Calu3 (cell line): ENCODE data around the gene KCNH4. TPM values are rescaled to one million over a fixed set of nuclear protein-coding genes. Genes with fewer than 3 reads are reported as not detected.
A peak's percentile ranks its signal among the peaks of the same experiment; 100 is the strongest.
"Not testable (repeated sequence)": the region's sequence is repeated elsewhere in the genome, so short reads cannot be mapped to it uniquely, and the experiment has no call there.

ENCODE experiments used
- BruUV-seq: library from RNA; stranded (reverse); fragments of 400-500 nt; replicated peaks from 2 replicates; lab custom pipeline; 2021; lab: Mats Ljungman, UMichigan
- CTCF ChIA-PET: fragments of 300-600 bp; sonication (Branson Sonifier 250); formaldehyde crosslinking; loops from one replicate; lab custom pipeline; 2022; ENCODE audit warnings: antibody characterized with exemption; lab: Charles Lee
- DNase-seq: peaks from one replicate; pipeline ENCODE4 v3.0.0; 2022
- H3K27ac Mint-ChIP-seq: one replicate; pipeline ENCODE4 v1.8.0; 2022; ENCODE audit warnings: mixed read lengths; ENCODE audit not compliant: unreplicated experiment
- H3K27me3 Mint-ChIP-seq: one replicate; pipeline ENCODE4 v1.8.0; 2022; ENCODE audit warnings: mixed read lengths; ENCODE audit not compliant: unreplicated experiment
- H3K36me3 Mint-ChIP-seq: one replicate; pipeline ENCODE4 v1.8.0; 2022; ENCODE audit warnings: mild to moderate bottlenecking, moderate library complexity, mixed read lengths; ENCODE audit not compliant: insufficient read depth, unreplicated experiment
- H3K4me1 Mint-ChIP-seq: one replicate; pipeline ENCODE4 v1.8.0; 2022; ENCODE audit warnings: mild to moderate bottlenecking, low read depth, mixed read lengths; ENCODE audit not compliant: unreplicated experiment
- H3K4me3 Mint-ChIP-seq: one replicate; pipeline ENCODE4 v1.8.0; 2022; ENCODE audit warnings: mild to moderate bottlenecking, low read depth, moderate library complexity, mixed read lengths; ENCODE audit not compliant: unreplicated experiment
- H3K9me3 Mint-ChIP-seq: one replicate; pipeline ENCODE4 v1.8.0; 2022; ENCODE audit warnings: low read depth, mixed read lengths; ENCODE audit not compliant: unreplicated experiment
- CTCF ChIP-seq: fragments of 200-600 bp; IDR thresholded peaks from one replicate; pipeline ENCODE4 v1.8.0; 2022; ENCODE audit warnings: antibody characterized with exemption; ENCODE audit not compliant: unreplicated experiment
- intact Hi-C: fragments of 100-400 bp; cut with micrococcal nuclease; formaldehyde crosslinking; loops from one replicate; pipeline ENCODE4 v1.10.0; 2022; ENCODE audit not compliant: unreplicated experiment
- total RNA-seq: library from RNA; stranded (reverse); gene quantifications from 2 replicates; pipeline ENCODE4 v1.2.3, GENCODE V29; 2022

KCNH4 gene
- total RNA-seq, 1 experiment from 2014 or later = not detected

DNA sequence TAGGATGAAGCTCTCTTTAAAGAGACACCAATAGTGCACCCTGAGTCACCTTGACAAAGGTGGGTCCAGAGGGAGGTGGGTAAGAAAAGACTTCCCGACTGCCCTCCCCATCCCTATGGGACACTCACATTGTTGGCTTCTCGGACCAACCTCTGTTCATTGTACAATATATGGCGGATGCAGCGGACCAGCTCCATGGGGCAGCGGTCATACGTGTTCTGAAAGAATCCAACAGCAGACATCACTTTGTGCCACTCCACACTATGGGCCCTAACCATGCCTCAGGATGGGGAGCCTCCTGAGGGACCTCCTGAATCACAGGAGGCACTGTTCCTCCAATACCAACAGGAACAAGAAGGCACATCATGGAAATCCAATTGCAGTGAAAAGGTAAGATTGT is 43.7 kb upstream of the KCNH4 start:
- intact Hi-C loops = no loop called here
- no peak for DNase-seq
- Mint-ChIP-seq H3K4me1 (peaks cover 8% of the 10 kb centered on the region), H3K27me3 (no peaks in the 10 kb centered on the region), H3K36me3 (no peaks in the 10 kb centered on the region), H3K4me3 (no peak overlapping the region), H3K27ac (no peak overlapping the region), H3K9me3 (no peaks in the 10 kb centered on the region)
- CTCF ChIA-PET = interaction anchor here (0.6 kb wide), 1 partner anchor 633 kb away, joined by 3 read pairs; no protein-coding TSS in a partner anchor
- BruUV-seq = no TSS peak
- no peak for TF ChIP-seq CTCF

DNA sequence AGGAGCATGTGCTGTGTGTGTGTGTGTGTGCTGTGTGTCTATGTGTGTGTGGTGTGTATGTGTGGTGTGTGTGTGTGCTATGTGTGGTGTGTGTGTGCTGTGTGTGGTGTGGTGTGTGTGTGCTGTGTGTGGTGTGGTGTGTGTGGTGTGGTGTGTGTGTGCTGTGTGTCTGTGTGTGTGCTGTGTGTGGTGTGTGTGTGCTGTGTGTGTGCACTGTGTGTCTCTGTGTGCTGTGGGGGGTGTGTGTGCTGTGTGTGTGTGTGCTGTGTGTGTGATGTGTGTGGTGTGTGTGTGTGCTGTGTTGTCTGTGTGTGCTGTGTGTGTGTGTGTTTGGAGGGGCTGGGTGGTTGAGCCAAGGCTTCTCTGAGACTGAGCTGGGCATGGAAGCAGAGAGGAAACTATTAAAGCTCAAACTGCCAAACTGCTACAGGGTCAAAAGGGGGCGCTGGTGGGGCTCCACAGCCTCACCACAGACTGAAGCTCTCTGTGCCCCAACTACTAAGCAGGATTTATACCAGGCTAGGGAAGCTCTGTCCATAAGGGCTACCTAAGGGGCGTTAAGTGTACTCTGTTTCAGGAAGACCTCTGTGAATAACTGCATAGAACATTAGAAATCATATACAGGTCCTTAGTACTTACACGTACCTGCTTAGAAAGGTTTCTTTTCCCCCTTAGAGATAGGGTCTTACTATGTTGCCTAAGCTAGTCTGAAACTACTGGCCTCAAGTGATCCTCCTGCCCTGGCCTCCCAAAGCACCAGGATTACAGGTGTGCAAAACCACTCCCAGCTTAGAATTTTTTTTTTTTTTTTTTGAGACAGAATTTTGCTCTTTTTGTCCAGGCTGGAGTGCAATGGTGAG is 41.2 kb upstream of the KCNH4 start:
- intact Hi-C loops = no loop called here
- Mint-ChIP-seq H3K4me1 (no peaks in the 10 kb centered on the region), H3K27me3 (no peaks in the 10 kb centered on the region), H3K4me3 (no peak overlapping the region), H3K36me3 (peaks cover 10% of the 10 kb centered on the region), H3K27ac (no peak overlapping the region), H3K9me3 (no peaks in the 10 kb centered on the region)
- DNase-seq = peak; percentile 51
- CTCF ChIA-PET = interaction anchor here (0.6 to 1.6 kb wide), 16 partner anchors 8 to 1200 kb away, joined by 3 to 12 read pairs (median 4); partner anchors contain the start of genes GHDC and KAT2A
- no TSS peak for BruUV-seq
- TF ChIP-seq CTCF = peak; percentile 63

DNA sequence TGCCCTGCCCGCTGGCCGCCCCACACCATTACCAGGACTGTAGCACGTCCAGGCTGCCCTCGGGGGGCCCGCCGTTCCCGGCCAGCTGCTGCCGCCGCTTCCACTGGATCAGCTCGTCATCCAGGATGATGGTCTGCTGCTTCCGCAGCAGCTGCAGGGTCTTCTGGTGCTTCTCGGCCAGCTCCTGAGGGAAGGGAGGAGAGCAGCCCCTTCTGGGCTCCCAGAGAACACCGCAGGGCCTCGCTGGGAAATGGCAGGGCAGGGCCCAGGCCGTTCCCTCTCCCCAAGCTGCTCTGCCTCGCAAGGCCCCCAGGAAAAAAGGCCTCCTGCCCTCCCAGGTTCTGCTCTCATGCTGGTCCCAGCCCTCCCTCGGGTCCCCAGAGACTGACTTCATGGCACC is 38.3 kb upstream of the KCNH4 start:
- BruUV-seq, CTCF ChIA-PET: not testable (repeated sequence)

GRCh38 chr17:42214156-42214555 is 33.2 kb upstream of the KCNH4 start:
- peaks cover 19% of the 10 kb centered on the region for H3K36me3 Mint-ChIP-seq
- H3K27me3 Mint-ChIP-seq = no peaks in the 10 kb centered on the region

More for the DNA sequence above, 38.3 kb upstream of the KCNH4 start:
- H3K36me3 Mint-ChIP-seq = peaks cover 15% of the 10 kb centered on the region
- H3K9me3 Mint-ChIP-seq, DNase-seq, H3K27me3 Mint-ChIP-seq, H3K4me1 Mint-ChIP-seq, H3K27ac Mint-ChIP-seq, H3K4me3 Mint-ChIP-seq, intact Hi-C loops: not testable (repeated sequence)

More at GRCh38 chr17:42214156-42214555, 33.2 kb upstream of the KCNH4 start:
- CTCF ChIA-PET = interaction anchor here (0.5 to 1.4 kb wide), 4 partner anchors 8 to 106 kb away, joined by 3 to 7 read pairs (median 3); partner anchors contain the start of gene GHDC
- Mint-ChIP-seq H3K9me3 (no peaks in the 10 kb centered on the region), H3K4me1 (no peaks in the 10 kb centered on the region), H3K4me3 (no peak overlapping the region), H3K27ac (no peak overlapping the region)
- no peak for DNase-seq
- no TSS peak for BruUV-seq
- no peak for TF ChIP-seq CTCF
- intact Hi-C loops = no loop called here
